Measurements from ENCODE around the gene MAGI3.
"Not testable (repeated sequence)": the region's sequence is repeated elsewhere in the genome, so short reads cannot be mapped to it uniquely, and the experiment has no call there.

Gene MAGI3

GRCh38 chr1:113401728-113402127, 11.4 kb downstream of the MAGI3 start:
- Histone ChIP-seq H3F3A (ENCODE audit: low read depth) (no peaks in the 10 kb centered on the region), H3K4me1 (ENCODE audit: insufficient read depth, low read length, poor library complexity, severe bottlenecking) (peaks cover 9% of the 10 kb centered on the region), H3K27me3 (ENCODE audit: insufficient read depth, low read length, poor library complexity, severe bottlenecking) (no peaks in the 10 kb centered on the region), H3K9me2 (replicated peaks; ENCODE audit: low read depth, low read length) (no peaks in the 10 kb centered on the region), H3K4me3 (ENCODE audit: low read length, poor library complexity, severe bottlenecking) (no peak overlapping the region), H3K36me3 (ENCODE audit: insufficient read depth, low read length) (no peaks in the 10 kb centered on the region), H3K9me3 (ENCODE audit: insufficient read depth, low read depth, low read length) (no peaks in the 10 kb centered on the region), H2AFZ (ENCODE audit: low read length) (no peak overlapping the region), H3K9ac (ENCODE audit: low read depth, low read length, poor library complexity, severe bottlenecking) (no peak overlapping the region), H4K20me1 (ENCODE audit: insufficient read depth, low read length, poor library complexity, severe bottlenecking) (peaks cover 3% of the 10 kb centered on the region), H3K4me2 (ENCODE audit: low read depth, low read length, poor library complexity, severe bottlenecking) (no peak overlapping the region), H3K79me2 (ENCODE audit: insufficient read depth, low read length) (peaks cover 50% of the 10 kb centered on the region)
- no peak for TF ChIP-seq CTCF (conservative IDR thresholded peaks at IDR 0.05; ENCODE audit: low read length)
- no peak for TF ChIP-seq EZH2phosphoT487 (IDR thresholded peaks at IDR 0.05; ENCODE audit: borderline replicate concordance)

- Histone ChIP-seq H3K4me3 (ENCODE audit: low read length, poor library complexity, severe bottlenecking) (no peak overlapping the region), H3K27me3 (ENCODE audit: insufficient read depth, low read length, poor library complexity, severe bottlenecking) (no peaks in the 10 kb centered on the region), H3K9me2 (replicated peaks; ENCODE audit: low read depth, low read length) (no peaks in the 10 kb centered on the region), H3K36me3 (ENCODE audit: insufficient read depth, low read length) (no peaks in the 10 kb centered on the region), H3K4me2 (ENCODE audit: low read depth, low read length, poor library complexity, severe bottlenecking) (no peak overlapping the region), H3F3A (ENCODE audit: low read depth) (no peaks in the 10 kb centered on the region), H2AFZ (ENCODE audit: low read length) (no peak overlapping the region), H3K4me1 (ENCODE audit: insufficient read depth, low read length, poor library complexity, severe bottlenecking) (peaks cover 5% of the 10 kb centered on the region), H4K20me1 (ENCODE audit: insufficient read depth, low read length, poor library complexity, severe bottlenecking) (peaks cover under 1% of the 10 kb centered on the region), H3K79me2 (ENCODE audit: insufficient read depth, low read length) (peaks cover 42% of the 10 kb centered on the region), H3K9me3 (ENCODE audit: insufficient read depth, low read depth, low read length) (no peaks in the 10 kb centered on the region), H3K9ac (ENCODE audit: low read depth, low read length, poor library complexity, severe bottlenecking) (no peak overlapping the region)
- no peak for TF ChIP-seq EZH2phosphoT487 (IDR thresholded peaks at IDR 0.05; ENCODE audit: borderline replicate concordance)
- TF ChIP-seq CTCF (conservative IDR thresholded peaks at IDR 0.05; ENCODE audit: low read length) = no peak
These were observed 12.8 kb downstream of the MAGI3 start for GRCh38 chr1:113403065-113403464.

GRCh38 chr1:113405573-113405972, 15.3 kb downstream of the MAGI3 start:
- no peaks in the 10 kb centered on the region for H3K4me1 ChIP-seq (ENCODE audit: insufficient read depth, low read length, poor library complexity, severe bottlenecking)
- no peak overlapping the region for H2AFZ ChIP-seq (ENCODE audit: low read length)
- H3K27me3 ChIP-seq (ENCODE audit: insufficient read depth, low read length, poor library complexity, severe bottlenecking) = no peaks in the 10 kb centered on the region
- no peaks in the 10 kb centered on the region for H3K9me3 ChIP-seq (ENCODE audit: insufficient read depth, low read depth, low read length)
- peaks cover 25% of the 10 kb centered on the region; the same call in 1 of the 2 replicates for H3K79me2 ChIP-seq (ENCODE audit: insufficient read depth, low read length)
- H3K9me2 ChIP-seq (replicated peaks; ENCODE audit: low read depth, low read length) = no peaks in the 10 kb centered on the region
- no peak overlapping the region for H3K4me3 ChIP-seq (ENCODE audit: low read length, poor library complexity, severe bottlenecking)
- no peaks in the 10 kb centered on the region for H3K36me3 ChIP-seq (ENCODE audit: insufficient read depth, low read length)
- no peak overlapping the region for H3K4me2 ChIP-seq (ENCODE audit: low read depth, low read length, poor library complexity, severe bottlenecking)
- H3F3A ChIP-seq (ENCODE audit: low read depth) = no peaks in the 10 kb centered on the region
- TF ChIP-seq EZH2phosphoT487 (IDR thresholded peaks at IDR 0.05; ENCODE audit: borderline replicate concordance) = no peak
- H3K9ac ChIP-seq (ENCODE audit: low read depth, low read length, poor library complexity, severe bottlenecking) = no peak overlapping the region
- no peaks in the 10 kb centered on the region for H4K20me1 ChIP-seq (ENCODE audit: insufficient read depth, low read length, poor library complexity, severe bottlenecking)

- not testable (repeated sequence) for H3K9ac ChIP-seq (ENCODE audit: low read depth, low read length, poor library complexity, severe bottlenecking); H4K20me1 ChIP-seq (ENCODE audit: insufficient read depth, low read length, poor library complexity, severe bottlenecking); H3K4me2 ChIP-seq (ENCODE audit: low read depth, low read length, poor library complexity, severe bottlenecking); H3K27me3 ChIP-seq (ENCODE audit: insufficient read depth, low read length, poor library complexity, severe bottlenecking); H3K9me2 ChIP-seq (replicated peaks; ENCODE audit: low read depth, low read length); H3K4me1 ChIP-seq (ENCODE audit: insufficient read depth, low read length, poor library complexity, severe bottlenecking); H3K36me3 ChIP-seq (ENCODE audit: insufficient read depth, low read length); H3F3A ChIP-seq (ENCODE audit: low read depth); H3K9me3 ChIP-seq (ENCODE audit: insufficient read depth, low read depth, low read length); H2AFZ ChIP-seq (ENCODE audit: low read length); H3K4me3 ChIP-seq (ENCODE audit: low read length, poor library complexity, severe bottlenecking)
- H3K79me2 ChIP-seq (ENCODE audit: insufficient read depth, low read length) = peaks cover 25% of the 10 kb centered on the region; the same call in 1 of the 2 replicates
These were observed 15.8 kb downstream of the MAGI3 start for GRCh38 chr1:113406149-113406548.

Data from Loucy (cell line).